HEK293T (cell line): ENCODE measurements around the gene GPR137B.

Experiments
- CTCF ChIA-PET: fragments of 350-600 bp; formaldehyde crosslinking; extraction: SDS; loops from one replicate; lab custom pipeline; 2021; ENCODE audit warnings: antibody characterized with exemption, inconsistent platforms; lab: Yijun Ruan, JAX
- POLR2A ChIA-PET: fragments of 350-600 bp; formaldehyde crosslinking; extraction: SDS; loops from one replicate; lab custom pipeline; 2020; ENCODE audit warnings: antibody characterized with exemption, inconsistent platforms; lab: Yijun Ruan, JAX
- DNase-seq: peaks from one replicate; pipeline ENCODE4 v3.0.0; 2012; ENCODE audit warnings: mixed read lengths; ENCODE audit errors: extremely low spot score
- ARNT ChIP-seq: fragments of 450-650 bp; IDR thresholded peaks from 2 replicates; pipeline ENCODE4 v1.6.1; 2017; ENCODE audit warnings: mild to moderate bottlenecking
- BHLHE40 ChIP-seq: fragments of 450-650 bp; IDR thresholded peaks from 2 replicates; pipeline ENCODE4 v1.6.1; 2016; ENCODE audit warnings: mild to moderate bottlenecking, moderate library complexity, borderline replicate concordance
- CTBP1 ChIP-seq: fragments of 450-650 bp; IDR thresholded peaks from 2 replicates; pipeline ENCODE4 v1.6.1; 2016; ENCODE audit warnings: borderline replicate concordance
- ELF4 ChIP-seq: fragments of 450-650 bp; IDR thresholded peaks from 2 replicates; pipeline ENCODE4 v1.6.1; 2017; ENCODE audit warnings: antibody characterized with exemption
- FOXA1 ChIP-seq: fragments of 450-650 bp; IDR thresholded peaks from 2 replicates; pipeline ENCODE4 v1.6.1; 2016; ENCODE audit warnings: mild to moderate bottlenecking
- FOXK2 ChIP-seq: fragments of 450-650 bp; IDR thresholded peaks from 2 replicates; pipeline ENCODE4 v1.6.1; 2016; ENCODE audit warnings: mild to moderate bottlenecking
- FOXM1 ChIP-seq: fragments of 450-650 bp; IDR thresholded peaks from 2 replicates; pipeline ENCODE4 v1.6.1; 2017; ENCODE audit warnings: mild to moderate bottlenecking, borderline replicate concordance
- HDGF ChIP-seq: fragments of 450-650 bp; IDR thresholded peaks from 2 replicates; pipeline ENCODE4 v1.6.1; 2017; ENCODE audit warnings: antibody characterized with exemption, borderline replicate concordance
- L3MBTL2 ChIP-seq: fragments of 450-650 bp; conservative IDR thresholded peaks from 2 replicates; pipeline ENCODE4 v1.6.1; 2016; ENCODE audit warnings: mild to moderate bottlenecking
- LEF1 ChIP-seq: fragments of 450-650 bp; IDR thresholded peaks from 2 replicates; pipeline ENCODE4 v1.6.1; 2017; ENCODE audit warnings: mild to moderate bottlenecking, borderline replicate concordance
- NFRKB ChIP-seq: fragments of 450-650 bp; IDR thresholded peaks from 2 replicates; pipeline ENCODE4 v1.6.1; 2016; ENCODE audit warnings: mild to moderate bottlenecking, moderate library complexity
- PKNOX1 ChIP-seq: fragments of 450-650 bp; IDR thresholded peaks from 2 replicates; pipeline ENCODE4 v1.6.1; 2016
- SP1 ChIP-seq: fragments of 450-650 bp; IDR thresholded peaks from 2 replicates; pipeline ENCODE4 v1.6.1; 2017
- SUZ12 ChIP-seq: fragments of 450-650 bp; IDR thresholded peaks from 2 replicates; pipeline ENCODE4 v1.6.1; 2016; ENCODE audit warnings: mild to moderate bottlenecking
- TARDBP ChIP-seq: fragments of 450-650 bp; IDR thresholded peaks from 2 replicates; pipeline ENCODE4 v1.6.1; 2016
- ZNF384 ChIP-seq: fragments of 450-650 bp; IDR thresholded peaks from 2 replicates; pipeline ENCODE4 v1.6.1; 2016

Gene GPR137B

GRCh38 chr1:236149696-236150228 is 7.4 kb downstream of the GPR137B start:
- ChIA-PET POLR2A (no interaction called here), CTCF (no interaction called here)
- no peak for DNase-seq
- no peak for TF ChIP-seq BHLHE40
- no peak for TF ChIP-seq PKNOX1
- TF ChIP-seq FOXA1, result no peak
- TF ChIP-seq ZNF384, result no peak
- TF ChIP-seq SP1, result no peak
- TF ChIP-seq LEF1, result no peak
- no peak for TF ChIP-seq HDGF

- DNase-seq, result no peak
- TF ChIP-seq HDGF (no peak), ELF4 (no peak), ZNF384 (no peak), BHLHE40 (no peak), FOXM1 (no peak), FOXA1 (no peak), SUZ12 (no peak)
- POLR2A ChIA-PET, result no interaction called here
- CTCF ChIA-PET, result no interaction called here
Observed at GRCh38 chr1:236150311-236150955, 8.1 kb downstream of the GPR137B start.

- POLR2A ChIA-PET, result no interaction called here
- CTCF ChIA-PET, result interaction anchor here (0.6 kb wide), 1 partner anchor 15 kb away, joined by 3 read pairs; no protein-coding TSS in a partner anchor
- TF ChIP-seq SUZ12 (no peak), TARDBP (no peak), ARNT (no peak), FOXM1 (no peak), FOXK2 (no peak), LEF1 (no peak), PKNOX1 (no peak), SP1 (no peak), FOXA1 (no peak), CTBP1 (no peak), HDGF (no peak), ZNF384 (no peak)
Observed at GRCh38 chr1:236150986-236151385, 8.6 kb downstream of the GPR137B start.

GRCh38 chr1:236151739-236152424 is 9.5 kb downstream of the GPR137B start:
- ChIA-PET CTCF (interaction anchor here (0.6 kb wide), 2 partner anchors 16 to 354 kb away, joined by 3 to 5 read pairs; no protein-coding TSS in a partner anchor), POLR2A (no interaction called here)
- TF ChIP-seq FOXA1 (no peak), HDGF (no peak), ZNF384 (no peak), FOXM1 (no peak), PKNOX1 (no peak), ELF4 (no peak), NFRKB (no peak), BHLHE40 (no peak), L3MBTL2 (no peak), CTBP1 (no peak), SP1 (no peak), LEF1 (no peak), SUZ12 (no peak), ARNT (no peak)
- DNase-seq, result no peak

More at GRCh38 chr1:236150986-236151385, 8.6 kb downstream of the GPR137B start:
- DNase-seq, result no peak

GRCh38 chr1:236154126-236154525 is 11.8 kb downstream of the GPR137B start:
- ChIA-PET CTCF (no interaction called here), POLR2A (no interaction called here)
- TF ChIP-seq SUZ12, result no peak
- TF ChIP-seq BHLHE40, result no peak
- no peak for TF ChIP-seq NFRKB
- no peak for TF ChIP-seq CTBP1
- TF ChIP-seq ARNT, result no peak
- no peak for DNase-seq

GRCh38 chr1:236154671-236155398 is 12.5 kb downstream of the GPR137B start:
- POLR2A ChIA-PET, result no interaction called here
- DNase-seq, result no peak
- CTCF ChIA-PET, result interaction anchor here (0.8 kb wide), 1 partner anchor 18 kb away, joined by 3 read pairs; no protein-coding TSS in a partner anchor
- TF ChIP-seq BHLHE40, result no peak
- no peak for TF ChIP-seq CTBP1
- no peak for TF ChIP-seq LEF1
- TF ChIP-seq SP1, result no peak
- TF ChIP-seq L3MBTL2, result no peak
- no peak for TF ChIP-seq TARDBP
- TF ChIP-seq NFRKB, result no peak
- TF ChIP-seq HDGF, result no peak
- TF ChIP-seq FOXK2, result no peak
- no peak for TF ChIP-seq SUZ12
- no peak for TF ChIP-seq FOXM1
- no peak for TF ChIP-seq ZNF384
- TF ChIP-seq PKNOX1, result no peak
- TF ChIP-seq ELF4, result no peak
- TF ChIP-seq FOXA1, result no peak
- TF ChIP-seq ARNT, result no peak
